RWPE2 (cell line): Measurements from ENCODE around the gene CTXN1.

Source experiments
- ATAC-seq: fragments of 200-7000 bp; cut with Tn5 transposase; 3 replicates; pipeline ENCODE4 v1.9.1; 2021; ENCODE audit warnings: low read depth
- DNase-seq: peaks from one replicate; pipeline ENCODE4 v3.0.0-alpha.2; 2020; ENCODE audit warnings: low spot score
- H3K27ac ChIP-seq: fragments of 450-650 bp; 2 replicates; pipeline ENCODE4 v1.5.1; 2017; ENCODE audit warnings: mild to moderate bottlenecking; ENCODE audit not compliant: poor library complexity, severe bottlenecking
- H3K27me3 ChIP-seq: fragments of 250-450 bp; sonication (Bioruptor Pico); 2 replicates; pipeline ENCODE4 v1.5.1; 2021; ENCODE audit warnings: mild to moderate bottlenecking, moderate library complexity; ENCODE audit not compliant: insufficient read depth, poor library complexity, severe bottlenecking
- H3K36me3 ChIP-seq: fragments of 250-450 bp; sonication (Bioruptor Pico); 2 replicates; pipeline ENCODE4 v1.5.1; 2020; ENCODE audit warnings: low read depth, mild to moderate bottlenecking, moderate library complexity
- H3K4me1 ChIP-seq: fragments of 250-450 bp; sonication (Bioruptor Pico); 2 replicates; pipeline ENCODE4 v1.5.1; 2021; ENCODE audit warnings: mild to moderate bottlenecking, moderate library complexity; ENCODE audit not compliant: insufficient read depth, poor library complexity, severe bottlenecking
- H3K4me3 ChIP-seq: fragments of 250-450 bp; sonication (Bioruptor Pico); 2 replicates; pipeline ENCODE4 v1.5.1; 2021; ENCODE audit warnings: mild to moderate bottlenecking, moderate library complexity; ENCODE audit not compliant: severe bottlenecking
- H3K9me3 ChIP-seq: fragments of 250-450 bp; sonication (Bioruptor Pico); 2 replicates; pipeline ENCODE4 v1.5.1; 2021; ENCODE audit warnings: mild to moderate bottlenecking, moderate library complexity; ENCODE audit not compliant: severe bottlenecking
- TF ChIP-seq, protein P1 (sequence below): fragments of 450-650 bp; IDR thresholded peaks from one replicate; pipeline ENCODE4 v1.5.1; 2017; ENCODE audit warnings: mild to moderate bottlenecking, moderate library complexity; ENCODE audit not compliant: poor library complexity, severe bottlenecking

The CTXN1 gene

DNA sequence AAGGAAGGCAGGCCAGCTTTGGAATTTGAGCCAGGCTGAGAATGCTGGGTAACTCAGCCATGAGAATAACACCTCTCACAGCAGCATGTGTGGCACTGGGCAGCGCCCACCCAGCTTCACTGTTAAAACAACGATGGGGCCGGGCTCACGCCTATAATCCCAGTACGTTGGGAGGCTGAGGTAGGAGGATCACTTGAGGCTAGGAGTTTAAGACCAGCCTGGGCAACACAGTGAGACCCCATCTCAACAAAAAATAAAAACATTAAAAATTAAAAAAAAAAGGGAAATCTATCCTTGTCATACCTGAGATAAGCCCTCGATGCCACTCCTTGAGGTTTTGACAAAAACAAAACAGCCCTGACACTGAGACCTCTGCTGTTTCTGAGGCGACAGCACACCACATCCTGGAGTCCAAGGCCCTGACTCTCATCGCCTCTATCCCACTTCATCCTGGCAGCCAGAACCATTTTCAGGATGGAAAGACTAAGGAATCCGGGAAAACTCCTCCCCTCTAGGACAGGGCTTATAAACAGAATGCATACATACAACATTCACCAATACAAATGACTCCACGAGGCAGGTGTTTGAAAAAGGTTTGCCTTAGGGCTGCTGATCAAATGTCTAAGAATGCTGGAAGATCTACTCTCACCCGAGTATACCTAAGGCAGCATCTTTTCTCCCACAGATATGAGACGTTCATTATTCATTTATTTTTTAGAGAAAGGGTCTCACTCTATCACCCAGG is 40.2 kb upstream of the CTXN1 start:
- H3K27me3 ChIP-seq: no peaks in the 10 kb centered on the region
- TF ChIP-seq, protein P1, sequence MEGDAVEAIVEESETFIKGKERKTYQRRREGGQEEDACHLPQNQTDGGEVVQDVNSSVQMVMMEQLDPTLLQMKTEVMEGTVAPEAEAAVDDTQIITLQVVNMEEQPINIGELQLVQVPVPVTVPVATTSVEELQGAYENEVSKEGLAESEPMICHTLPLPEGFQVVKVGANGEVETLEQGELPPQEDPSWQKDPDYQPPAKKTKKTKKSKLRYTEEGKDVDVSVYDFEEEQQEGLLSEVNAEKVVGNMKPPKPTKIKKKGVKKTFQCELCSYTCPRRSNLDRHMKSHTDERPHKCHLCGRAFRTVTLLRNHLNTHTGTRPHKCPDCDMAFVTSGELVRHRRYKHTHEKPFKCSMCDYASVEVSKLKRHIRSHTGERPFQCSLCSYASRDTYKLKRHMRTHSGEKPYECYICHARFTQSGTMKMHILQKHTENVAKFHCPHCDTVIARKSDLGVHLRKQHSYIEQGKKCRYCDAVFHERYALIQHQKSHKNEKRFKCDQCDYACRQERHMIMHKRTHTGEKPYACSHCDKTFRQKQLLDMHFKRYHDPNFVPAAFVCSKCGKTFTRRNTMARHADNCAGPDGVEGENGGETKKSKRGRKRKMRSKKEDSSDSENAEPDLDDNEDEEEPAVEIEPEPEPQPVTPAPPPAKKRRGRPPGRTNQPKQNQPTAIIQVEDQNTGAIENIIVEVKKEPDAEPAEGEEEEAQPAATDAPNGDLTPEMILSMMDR: no peak
- H3K4me3 ChIP-seq: no peak overlapping the region
- H3K4me1 ChIP-seq: no peaks in the 10 kb centered on the region
- DNase-seq (no peak), ATAC-seq (no peak)
- peaks cover 76% of the 10 kb centered on the region for H3K36me3 ChIP-seq
- H3K27ac ChIP-seq: no peak overlapping the region
- no peaks in the 10 kb centered on the region for H3K9me3 ChIP-seq

DNA sequence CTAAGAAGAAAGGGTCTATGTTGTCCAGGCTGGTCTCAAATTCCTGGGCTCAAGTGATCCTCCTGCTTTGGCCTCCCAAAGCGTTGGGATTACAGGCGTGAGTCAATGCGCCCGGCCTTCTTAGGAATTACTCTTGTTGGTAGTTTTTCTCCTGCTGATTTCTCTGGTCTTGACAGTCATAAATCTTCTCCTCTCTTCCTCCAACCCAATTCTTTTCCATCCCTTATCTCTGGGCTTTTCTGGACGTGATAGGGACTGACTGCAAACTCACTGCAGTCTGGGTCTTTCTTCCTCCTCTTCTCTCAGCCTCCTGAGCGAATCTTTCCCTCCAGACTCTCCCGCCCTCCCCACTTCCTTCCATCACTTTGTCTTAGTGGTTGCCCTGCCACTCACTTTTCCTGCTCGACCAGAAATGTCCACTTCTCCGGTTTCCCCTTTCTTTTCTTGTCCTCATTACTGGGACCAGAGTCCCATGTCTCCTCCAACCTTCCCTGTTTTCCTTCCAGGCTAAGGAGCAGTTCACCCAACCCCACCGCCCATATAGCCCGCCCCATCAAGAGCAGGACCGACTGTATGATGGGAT is 39.4 kb upstream of the CTXN1 start:
- no peaks in the 10 kb centered on the region for H3K27me3 ChIP-seq

DNA sequence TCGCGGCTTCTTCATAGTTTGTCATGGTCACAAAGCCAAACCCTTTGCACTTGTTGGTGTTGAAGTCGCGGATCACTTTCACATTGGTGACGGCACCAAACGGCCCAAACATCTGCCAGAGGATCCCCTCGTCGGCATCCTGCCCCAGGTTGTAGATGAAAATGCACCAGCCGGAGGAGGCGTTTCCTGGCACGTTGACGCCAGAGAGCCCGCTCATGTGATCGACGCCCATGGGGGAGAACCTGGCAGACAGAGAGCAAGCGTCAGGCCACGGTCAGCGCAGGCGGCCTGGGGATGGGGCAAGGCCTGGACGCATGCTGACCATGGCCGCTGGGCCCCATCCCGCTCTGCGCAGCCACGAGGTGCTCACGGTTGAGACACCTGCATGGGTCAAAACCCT is 37.6 kb upstream of the CTXN1 start:
- no peak overlapping the region for H3K4me3 ChIP-seq
- TF ChIP-seq, protein P1: no peak
- ATAC-seq: no peak
- H3K27me3 ChIP-seq: no peaks in the 10 kb centered on the region
- H3K4me1 ChIP-seq: no peaks in the 10 kb centered on the region
- no peak for DNase-seq
- peaks cover 60% of the 10 kb centered on the region for H3K36me3 ChIP-seq
- H3K27ac ChIP-seq: no peak overlapping the region
- H3K9me3 ChIP-seq: no peaks in the 10 kb centered on the region

More for the DNA sequence above, 39.4 kb upstream of the CTXN1 start:
- Histone ChIP-seq H3K27ac (no peak overlapping the region), H3K4me1 (no peaks in the 10 kb centered on the region), H3K4me3 (no peak overlapping the region), H3K36me3 (peaks cover 69% of the 10 kb centered on the region), H3K9me3 (no peaks in the 10 kb centered on the region)
- TF ChIP-seq, protein P1: no peak
- DNase-seq (no peak), ATAC-seq (no peak)

DNA sequence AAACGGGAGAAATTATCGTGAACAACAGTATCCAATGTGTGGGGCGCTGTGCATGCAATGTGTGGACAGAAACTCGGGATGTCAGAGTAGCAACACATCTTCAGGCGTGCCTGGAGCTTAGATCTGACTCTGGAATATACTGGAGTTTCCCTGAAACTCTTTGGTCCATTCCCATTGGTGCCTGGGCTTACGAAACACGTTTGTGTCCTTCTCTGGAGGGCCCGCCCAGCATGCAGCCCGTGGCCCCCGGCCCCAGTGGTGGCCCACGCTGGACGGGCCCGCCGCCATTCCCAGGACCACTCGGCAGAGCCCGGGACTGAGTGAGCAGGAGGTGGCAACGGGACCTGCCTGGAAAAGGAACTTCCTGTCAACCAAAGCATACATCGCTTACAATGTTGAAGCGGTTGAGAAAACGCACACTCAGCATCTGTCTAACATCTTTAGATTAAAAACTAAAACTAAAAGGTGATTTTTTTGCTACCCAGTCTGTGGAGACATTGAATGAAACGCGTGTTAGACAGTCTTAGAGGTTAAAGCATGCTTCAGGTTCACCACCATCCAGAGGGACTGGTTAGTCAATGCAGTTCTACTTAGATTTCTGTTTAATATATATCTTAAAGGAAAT is 36.8 kb upstream of the CTXN1 start:
- TF ChIP-seq, protein P1: no peak
- DNase-seq (no peak), ATAC-seq (no peak)
- Histone ChIP-seq H3K4me1 (no peaks in the 10 kb centered on the region), H3K27me3 (no peaks in the 10 kb centered on the region), H3K4me3 (no peak overlapping the region), H3K36me3 (peaks cover 59% of the 10 kb centered on the region), H3K9me3 (no peaks in the 10 kb centered on the region), H3K27ac (no peak overlapping the region)
